Embryonic facial prominence (tissue), 1 donor: ENCODE data around the gene WWC2.

Experiments
- DNase-seq: peaks from one replicate; pipeline ENCODE4 v3.0.0-alpha.2; 2016; ENCODE audit errors: extremely low spot score

WWC2 gene

DNA sequence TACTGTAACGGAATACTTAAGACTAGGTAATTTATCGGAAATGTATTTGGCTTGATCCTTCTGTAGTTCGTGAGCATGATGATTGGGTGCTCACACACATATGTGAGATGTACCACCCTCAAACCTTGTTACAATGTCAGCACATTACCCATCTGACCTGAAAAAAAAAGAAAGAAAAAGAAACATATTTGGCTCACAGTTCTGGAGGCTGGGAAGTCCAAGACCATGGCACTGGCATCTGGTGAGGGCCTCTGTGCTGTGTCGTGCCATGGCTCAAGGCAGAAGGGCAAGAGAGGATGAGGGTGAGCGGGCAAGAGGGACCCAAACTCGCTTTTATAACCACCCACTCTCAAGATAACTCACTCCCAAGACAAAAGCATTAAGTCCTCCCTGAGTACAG lies 230.2 kb downstream of the WWC2 start:
- no peak for DNase-seq

DNA sequence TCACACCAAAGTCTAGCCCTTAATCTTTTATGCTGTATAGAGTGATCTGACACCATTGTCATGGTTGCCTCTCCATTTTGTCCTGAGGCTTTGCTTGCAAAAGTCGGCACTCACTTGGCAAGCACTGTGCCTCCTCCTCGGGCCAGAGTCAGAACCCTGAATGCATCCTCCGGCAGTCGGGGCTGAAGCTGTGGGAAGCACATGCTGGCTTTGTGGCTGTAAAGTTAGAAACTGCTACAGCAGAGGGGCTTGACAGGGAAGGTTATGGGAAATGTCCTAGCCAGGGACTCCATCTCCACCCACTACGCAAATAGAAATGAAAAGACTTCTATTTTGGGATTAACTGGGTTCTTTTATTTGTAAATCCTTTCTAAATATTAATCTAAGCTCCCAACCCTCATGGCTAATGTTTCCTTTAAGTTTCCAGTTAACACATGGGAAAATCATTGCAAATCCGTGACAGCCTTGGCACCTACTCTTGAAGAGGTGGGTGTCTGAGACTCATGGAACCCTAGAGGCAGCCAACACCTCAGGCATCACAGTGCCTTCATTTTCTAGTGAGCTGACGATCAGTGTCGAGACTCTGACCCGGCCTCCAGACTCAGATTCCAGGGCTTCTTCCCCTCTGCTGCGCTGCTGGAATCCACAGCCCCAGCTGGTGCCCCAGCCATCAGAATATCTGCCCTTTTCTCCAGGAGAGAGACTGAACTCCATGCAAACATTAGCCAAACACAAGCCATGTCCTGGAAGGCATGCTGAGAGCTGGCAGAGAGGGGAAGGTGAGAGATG lies 231.1 kb downstream of the WWC2 start:
- DNase-seq = no peak

DNA sequence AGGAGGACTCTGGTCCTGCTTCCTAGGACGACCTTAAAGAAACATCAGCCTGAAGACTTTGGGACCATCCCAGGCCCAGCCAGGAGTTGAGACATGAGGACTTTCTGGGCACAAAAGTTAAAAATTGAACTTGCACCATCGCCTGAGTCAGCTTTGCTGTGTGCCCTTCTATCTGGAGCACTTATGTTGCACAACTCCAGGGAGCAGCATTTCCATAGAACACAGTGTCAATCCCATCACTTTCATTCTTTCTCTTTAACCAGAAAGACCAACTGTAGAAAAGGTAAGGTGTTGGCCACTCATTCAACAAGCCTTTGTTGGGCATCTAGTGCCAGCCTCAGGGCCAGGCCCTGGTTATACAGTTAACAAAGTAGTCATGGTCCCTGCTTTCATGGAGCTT lies 231.8 kb downstream of the WWC2 start:
- no peak for DNase-seq

DNA sequence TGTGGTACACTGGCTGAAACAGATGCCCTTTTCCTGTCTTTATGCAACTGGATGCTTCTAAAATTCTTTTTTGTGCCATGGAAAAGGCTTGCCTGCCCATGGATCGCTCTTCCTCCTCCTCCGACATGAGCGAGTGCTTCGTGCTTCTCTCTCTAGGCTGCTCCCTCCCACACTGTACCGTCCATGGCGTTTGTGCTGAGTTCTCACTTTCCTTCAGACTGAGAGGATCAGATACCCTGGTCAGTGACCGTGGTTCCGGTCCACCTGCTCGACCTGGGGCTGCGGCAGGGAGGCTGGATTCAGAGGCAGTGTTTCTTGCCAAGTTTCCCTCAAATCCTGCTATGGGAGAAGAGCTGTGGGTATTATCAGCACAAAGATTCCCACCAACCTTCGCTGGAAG lies 233.4 kb downstream of the WWC2 start:
- no peak for DNase-seq

DNA sequence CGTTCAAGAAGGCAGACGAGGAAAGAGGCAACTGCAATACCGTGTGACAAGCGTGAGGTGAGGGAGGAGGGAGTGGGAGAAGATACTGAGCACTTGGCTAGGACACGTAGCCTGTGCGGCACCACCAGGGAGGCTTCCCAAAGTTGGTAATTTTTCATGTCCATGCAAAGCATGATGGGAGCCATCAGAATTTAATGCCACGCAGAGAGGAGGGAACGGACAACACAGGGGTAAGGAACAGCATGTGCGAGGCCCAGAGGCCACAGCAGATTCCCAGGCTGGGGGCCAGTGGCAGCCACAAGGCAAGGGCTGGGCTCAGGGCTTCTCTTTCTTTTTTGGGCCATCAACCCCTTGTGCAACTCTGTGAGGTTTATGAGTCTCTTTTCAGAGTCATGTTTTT lies 234.1 kb downstream of the WWC2 start:
- no peak for DNase-seq

DNA sequence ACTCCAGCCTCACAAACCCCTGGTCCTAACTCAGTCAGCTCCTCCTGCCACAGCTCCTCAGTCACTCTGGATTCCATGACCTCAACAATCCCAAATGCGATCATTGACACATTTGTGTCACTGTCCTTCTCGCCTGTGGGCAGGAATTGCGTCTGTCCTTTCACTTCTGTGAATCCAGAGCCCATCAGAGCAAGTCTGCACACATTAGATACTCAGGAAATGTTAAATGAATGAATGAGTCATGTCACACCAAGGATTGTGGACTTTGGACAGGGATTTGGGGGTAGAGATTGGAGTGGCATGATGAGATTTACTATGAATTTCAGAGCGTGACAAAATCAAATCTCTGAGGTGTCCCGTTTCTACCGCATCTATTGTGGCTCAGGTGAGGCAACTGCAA lies 234.9 kb downstream of the WWC2 start:
- DNase-seq = no peak

DNA sequence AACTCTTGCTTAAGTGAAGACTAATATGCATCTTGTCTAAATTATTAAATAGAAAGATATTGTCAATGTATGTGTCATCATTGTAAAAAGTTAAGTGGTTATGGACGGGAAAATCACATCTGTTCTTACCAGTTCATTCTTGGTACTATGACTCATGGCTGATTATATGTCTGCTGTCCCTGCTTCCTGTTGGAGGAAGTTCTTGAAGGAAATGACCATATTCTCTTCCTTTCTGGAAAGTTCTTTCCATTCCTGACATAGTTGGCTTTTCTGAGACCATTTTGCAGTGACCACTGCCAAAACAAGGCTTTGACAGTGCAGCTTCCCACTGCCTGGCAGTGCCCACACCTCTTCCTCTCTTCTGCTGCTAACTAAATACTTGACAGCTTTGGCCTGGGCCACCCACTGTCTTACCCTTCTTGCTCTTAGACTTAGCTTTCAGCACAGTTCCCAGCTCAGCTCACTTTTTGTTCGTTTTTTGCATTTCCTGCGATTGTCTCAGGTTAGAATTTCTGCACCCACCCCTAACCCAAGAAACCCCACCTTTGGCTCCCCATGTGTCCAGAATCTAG lies 236.4 kb downstream of the WWC2 start:
- no peak for DNase-seq

DNA sequence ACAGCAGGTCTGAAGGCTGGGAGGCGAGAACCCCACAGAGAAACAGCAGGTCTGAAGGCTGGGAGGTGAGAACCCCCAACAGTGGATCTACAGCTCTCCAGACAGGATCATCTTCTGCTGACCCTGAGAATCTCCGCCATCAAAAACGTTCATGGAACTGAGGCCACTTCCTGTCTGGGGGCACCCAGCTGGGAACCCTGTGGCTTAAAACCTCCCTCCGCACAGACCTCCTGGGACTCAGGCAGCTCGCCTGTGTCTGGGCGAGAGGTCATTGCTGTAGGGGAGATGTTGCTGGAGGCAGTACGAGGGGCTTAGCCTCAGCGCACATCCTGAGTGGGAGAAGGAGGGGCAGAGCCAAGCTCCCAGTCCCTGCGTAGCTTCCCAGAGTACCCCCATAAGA lies 238.3 kb downstream of the WWC2 start:
- DNase-seq = no peak

DNA sequence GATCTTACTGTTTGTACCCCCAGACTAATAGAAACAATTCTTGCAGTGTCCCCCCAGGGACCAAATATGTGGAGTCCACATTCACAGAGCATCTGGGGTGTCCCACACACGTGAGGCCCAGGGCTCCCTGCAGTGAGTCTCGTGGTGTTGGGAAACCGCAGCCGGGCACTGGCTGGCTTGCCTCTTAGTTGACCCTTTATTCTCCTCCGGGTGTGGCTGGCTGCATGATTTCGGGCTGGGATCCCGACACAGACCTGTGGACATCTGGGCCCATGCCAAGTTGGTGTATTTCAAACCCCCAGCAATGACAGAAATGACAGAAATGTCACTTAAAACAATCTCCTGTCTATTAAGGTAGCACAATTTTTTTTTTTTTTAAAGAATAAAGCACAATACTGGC lies 238.8 kb downstream of the WWC2 start:
- no peak for DNase-seq

DNA sequence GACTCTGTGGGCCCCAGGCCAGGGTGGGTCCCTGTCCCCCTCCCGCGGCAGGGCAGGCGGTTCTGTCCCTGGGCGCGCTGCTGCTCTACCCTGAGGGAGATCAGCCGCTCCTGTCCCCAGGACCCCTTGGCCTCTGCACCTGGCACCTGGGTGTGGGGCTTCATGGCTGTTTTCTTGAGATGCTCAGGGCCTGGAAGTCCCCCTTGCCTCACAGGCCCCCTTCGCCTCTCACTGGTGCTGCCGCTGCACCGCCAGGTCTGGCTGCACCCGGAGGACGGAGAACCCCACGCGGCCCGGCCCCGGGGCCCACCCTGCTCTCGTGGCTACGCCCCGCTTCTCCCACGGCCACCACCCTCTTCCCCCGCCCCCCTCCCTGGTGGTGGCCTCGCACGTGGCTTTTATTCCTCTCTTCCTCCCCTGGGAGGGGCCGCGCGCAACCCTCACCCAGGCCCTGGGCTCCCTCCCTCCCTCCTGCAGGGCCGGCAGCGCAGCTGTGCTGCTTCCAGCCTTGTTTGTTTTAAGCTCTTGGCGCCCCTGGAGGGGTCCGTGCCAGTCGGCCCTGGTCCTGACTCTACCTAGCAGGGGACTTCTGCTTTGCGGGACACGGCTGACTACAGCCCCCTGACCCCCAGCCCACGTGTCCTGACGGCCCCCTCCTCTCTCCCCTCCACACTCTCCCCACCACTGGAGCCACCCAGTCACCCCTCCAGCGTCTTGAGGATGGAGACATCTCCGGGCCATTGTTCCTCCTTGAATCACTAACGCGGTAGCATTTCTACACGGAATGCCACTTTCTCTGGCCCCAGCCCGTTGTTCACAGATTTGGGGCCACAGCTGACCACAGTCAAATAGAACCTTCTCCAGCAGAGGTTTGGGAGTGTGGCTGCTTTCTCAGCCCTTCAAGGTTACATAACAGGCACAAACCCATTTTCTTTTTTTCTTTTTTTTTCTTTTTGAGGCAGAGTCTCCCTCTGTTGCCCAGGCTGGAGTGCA lies 243.8 kb downstream of the WWC2 start:
- no peak for DNase-seq

DNA sequence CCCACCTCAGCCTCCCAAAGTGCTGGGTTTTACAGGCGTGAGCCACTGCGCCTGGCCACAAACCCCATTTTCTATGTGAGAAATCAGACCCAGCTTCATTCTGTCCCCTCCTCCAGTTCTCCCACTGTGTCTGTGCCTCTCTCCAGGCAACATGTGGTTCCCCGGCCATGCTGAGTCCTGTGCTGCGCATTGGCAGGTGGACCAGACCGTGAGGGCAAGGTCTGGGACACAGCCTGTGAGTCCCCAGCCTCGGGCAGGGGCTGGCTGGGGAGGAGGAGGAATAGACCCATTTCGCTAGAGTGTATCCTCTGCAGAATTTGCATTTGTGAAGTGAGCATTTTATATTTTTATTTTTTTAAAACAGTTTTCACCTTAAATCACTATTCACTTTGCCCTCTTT lies 244.7 kb downstream of the WWC2 start:
- DNase-seq = no peak

DNA sequence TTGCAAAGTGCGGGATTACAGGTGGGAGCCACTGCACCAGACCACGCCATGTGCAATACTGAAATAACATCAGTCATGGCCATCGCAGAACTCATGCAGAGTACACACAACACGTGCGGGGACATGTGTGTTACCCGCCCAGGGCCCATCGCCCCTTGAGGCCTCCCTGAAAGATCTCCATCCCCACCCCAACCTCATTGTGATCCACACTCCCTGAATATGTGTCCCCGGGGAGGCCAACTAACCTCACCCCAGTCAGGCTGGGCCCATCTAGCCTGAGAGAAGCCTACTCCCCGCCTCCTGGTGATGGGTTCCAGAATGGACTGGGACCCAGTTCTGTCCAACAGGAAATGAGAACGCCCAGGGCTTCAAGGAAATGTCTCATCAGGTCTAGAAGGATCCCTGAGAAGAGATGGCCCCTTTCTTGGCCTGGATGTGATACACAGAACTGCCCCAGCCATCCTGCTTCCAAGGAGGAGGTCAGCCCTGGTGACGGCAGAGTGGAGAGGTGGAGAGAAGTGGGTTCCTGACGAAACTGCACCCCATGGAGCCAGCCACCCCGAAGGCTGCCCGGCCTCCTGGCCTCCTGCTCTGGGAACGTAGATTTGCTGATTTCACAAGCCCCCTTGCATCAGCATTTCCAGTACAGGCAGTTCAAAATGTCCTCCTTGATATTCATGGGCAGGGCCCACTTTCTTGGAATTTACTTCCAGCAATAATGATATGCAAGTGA lies 245.6 kb downstream of the WWC2 start:
- no peak for DNase-seq

DNA sequence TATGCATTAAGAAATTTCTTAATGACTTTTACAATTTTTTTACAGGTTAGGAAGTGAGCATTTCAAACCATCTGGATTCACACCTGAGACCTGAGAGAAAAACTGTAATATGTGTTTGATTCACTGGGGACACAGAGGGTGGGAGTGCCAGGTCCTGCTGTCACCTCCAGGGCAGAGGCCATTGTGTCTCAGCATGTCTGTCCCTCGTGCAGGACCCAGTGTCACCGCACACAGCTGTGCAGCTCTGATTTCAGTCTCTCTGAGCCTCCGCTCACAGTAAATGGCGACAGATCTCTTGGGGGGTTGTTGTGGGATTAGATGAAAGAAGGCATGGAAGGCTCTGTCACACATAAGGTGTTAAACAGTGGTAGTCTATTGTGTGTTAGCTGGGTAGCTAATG lies 246.2 kb downstream of the WWC2 start:
- DNase-seq = no peak

DNA sequence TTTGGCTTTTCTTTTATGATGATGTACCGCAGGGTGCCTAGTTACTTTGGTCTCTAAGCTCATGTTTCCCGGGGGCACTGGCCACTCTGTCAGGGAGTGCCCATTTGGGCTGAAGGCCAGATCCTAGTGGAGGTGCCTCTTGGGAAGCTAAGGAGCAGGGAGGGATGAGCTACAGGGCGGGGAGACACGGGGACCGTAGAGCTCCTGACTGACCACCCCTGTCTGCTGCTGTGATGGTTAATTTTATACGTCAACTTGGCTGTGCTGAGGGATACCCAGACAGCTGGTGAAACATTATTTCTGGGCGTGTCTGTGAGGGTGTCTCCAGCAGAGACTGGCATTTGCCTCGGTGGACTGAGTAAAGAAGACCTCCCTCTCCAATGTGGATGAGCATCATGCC lies 248.1 kb downstream of the WWC2 start:
- no peak for DNase-seq

DNA sequence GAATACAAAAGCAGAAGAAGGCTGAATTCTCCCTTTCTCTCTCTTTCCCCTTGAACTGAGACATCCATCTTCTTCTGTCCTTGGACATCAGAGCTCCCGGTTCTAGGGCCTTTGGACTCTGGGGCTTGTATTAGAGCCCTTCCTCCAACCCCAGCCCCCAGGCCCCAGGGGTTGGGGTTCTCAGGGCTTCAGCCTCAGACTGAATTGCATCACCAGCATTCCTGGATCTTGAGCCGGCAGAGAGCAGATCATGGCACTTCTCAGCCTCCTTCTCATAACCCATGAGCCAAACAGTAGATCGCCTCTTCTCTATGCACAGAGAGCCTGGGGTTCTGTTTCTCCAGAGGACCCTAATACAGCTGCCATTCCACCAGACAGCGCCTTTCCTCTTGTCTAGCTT lies 248.5 kb downstream of the WWC2 start:
- DNase-seq = no peak

DNA sequence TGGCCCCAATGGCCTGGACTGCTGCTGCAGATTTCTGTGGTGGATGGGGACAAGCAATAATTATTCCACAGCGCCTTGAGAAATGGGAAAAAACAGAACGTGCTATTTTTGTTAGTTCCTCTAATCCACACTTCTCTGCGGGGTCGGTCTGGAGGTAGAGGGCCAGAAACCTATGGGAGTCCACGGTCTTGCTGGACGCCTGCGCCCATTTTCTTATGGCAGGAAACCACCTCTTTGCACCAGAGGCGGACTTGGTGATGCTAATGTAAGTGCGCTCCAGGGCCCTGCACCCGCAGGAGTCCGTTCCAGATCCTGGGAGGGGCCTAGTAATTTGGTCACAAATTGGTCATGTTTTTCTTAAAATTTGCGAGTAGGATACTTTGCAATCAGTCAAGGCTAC lies 249.1 kb downstream of the WWC2 start:
- DNase-seq = no peak

DNA sequence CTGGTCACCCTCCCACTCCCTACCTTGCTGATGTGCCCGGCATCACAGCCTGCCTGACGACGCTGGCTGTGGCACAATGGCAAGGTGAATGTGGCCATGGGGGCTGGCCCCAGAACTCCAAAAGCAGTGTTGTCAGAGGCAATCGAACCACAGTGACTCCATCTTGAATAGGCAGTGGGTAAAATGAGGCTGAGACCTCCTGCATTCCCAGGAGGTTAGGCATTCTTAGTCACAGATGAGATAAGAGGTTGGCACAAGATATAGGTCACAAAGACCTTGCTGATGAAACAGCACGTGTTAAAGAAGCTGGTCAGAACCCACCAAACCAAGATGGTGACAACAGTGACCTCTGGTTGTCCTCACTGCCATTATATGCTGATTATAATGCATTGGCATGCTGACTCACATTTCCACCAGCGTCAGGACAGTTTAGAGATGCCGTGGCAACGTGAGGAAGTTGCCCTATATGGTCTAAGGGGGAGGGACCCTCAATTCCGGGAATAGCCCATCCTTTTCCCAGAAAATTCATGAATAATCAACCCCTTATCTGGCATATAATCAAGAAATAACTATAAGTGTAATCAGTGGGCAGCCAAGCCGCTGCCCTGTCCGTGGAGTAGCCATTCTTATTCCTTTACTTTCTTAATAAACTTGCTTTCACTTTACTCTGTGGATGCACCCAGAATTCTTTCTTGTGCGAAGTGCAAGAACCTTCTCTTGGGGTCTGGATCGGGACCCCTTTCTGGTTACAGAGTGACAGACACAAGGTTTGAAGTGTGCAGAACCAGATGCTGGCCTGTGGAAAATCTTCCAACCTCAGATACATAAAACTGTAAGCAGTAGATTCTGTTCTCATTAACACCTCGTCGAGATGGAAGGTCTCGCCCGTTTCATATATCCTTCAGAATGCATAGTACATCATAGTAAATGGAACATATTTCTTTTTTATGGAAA lies 249.9 kb downstream of the WWC2 start:
- no peak for DNase-seq

DNA sequence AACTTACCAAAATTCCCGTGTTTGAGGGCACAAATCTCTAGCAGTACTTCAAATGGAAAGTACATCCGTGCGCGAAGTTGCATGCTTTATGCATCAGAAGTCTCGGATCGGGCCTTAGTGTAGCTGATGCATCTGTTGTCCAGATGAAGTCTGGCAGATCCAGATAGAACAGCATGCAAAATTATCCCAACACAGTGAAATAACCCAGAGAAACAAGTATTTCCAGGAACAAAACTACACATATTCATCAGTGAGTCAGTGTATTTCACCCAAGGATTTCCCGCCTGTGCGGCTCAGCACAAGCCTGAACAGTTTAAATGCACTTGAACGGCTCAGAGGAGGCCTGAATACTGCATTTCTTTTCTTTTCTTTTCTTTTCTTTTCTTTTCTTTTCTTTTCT lies 250.6 kb downstream of the WWC2 start:
- DNase-seq = no peak

DNA sequence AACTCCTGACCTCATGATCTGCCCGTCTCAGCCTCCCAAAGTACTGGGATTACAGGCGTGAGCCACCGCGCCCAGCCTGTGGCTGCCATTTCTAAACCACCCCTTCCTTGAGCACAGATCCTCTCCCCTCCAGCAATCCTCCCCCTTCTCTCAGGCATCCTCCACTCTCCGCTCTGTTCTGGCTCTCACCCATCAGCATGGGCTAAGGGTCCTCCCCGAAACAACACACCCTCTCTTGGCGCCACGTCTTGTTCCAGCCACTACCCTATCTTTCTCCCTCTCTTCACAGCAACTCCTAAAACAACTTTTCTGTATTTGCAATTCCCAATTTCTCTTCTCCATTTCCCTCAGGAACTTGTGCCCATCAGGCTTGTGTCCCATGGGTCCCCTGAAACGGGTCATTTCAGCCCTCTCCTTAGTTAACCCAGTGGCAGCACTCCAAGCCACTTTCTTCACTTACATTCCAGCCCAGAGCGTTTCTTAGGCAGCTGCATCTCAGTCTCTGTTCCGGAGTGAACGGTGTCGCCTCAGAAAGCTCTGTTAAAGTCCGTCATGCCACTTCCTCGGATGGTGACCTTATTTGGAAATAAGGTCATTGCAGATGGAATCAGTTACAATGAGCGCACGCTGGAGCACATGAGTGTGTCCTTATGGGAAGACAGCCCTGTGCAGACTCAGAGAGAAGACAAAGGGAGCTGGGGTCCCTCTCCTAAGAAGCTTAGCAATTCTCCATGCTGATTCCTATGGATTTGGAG lies 251.4 kb downstream of the WWC2 start:
- DNase-seq = no peak

DNA sequence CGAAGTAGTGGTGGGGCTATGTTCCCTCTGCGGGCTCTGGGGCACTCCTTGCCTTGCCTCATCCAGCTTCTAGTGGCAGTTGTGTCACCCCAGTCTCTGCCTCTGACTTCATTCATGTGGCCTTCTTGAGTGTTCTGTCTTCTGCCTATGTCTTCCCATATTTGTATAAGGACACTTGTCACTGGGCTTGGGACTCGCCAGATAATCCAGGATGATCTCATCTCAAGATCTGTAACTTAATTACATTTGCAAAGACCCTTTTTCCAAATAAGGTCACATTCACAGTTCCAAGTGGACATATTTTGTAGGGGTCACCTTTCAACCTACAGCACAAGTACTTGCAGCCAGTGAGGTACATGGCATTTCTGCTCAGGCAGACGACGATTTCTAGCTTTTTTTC lies 253.5 kb downstream of the WWC2 start:
- DNase-seq = no peak
